Muscle of leg (tissue), 11 donors: ENCODE data around the gene MAGI1. TPM values are rescaled to one million over a fixed set of nuclear protein-coding genes. Genes with fewer than 3 reads are reported as not detected.

Experiments
- DNase-seq: peaks from one replicate; pipeline ENCODE4 v3.0.0; 2013
- H3K27ac ChIP-seq: one replicate; pipeline ENCODE4 v1.5.1; 2013; ENCODE audit warnings: mild to moderate bottlenecking, low read length, control low read depth
- H3K27me3 ChIP-seq: one replicate; pipeline ENCODE4 v1.6.1; 2013; ENCODE audit warnings: low read length; ENCODE audit not compliant: control insufficient read depth, insufficient read depth
- H3K36me3 ChIP-seq: one replicate; pipeline ENCODE4 v1.6.1; 2013; ENCODE audit warnings: low read length; ENCODE audit not compliant: control insufficient read depth, insufficient read depth
- H3K4me1 ChIP-seq: one replicate; pipeline ENCODE4 v1.6.1; 2013; ENCODE audit warnings: low read length; ENCODE audit not compliant: control insufficient read depth, insufficient read depth
- H3K4me3 ChIP-seq: one replicate; pipeline ENCODE4 v1.5.1; 2013; ENCODE audit warnings: low read length, control low read depth
- H3K9me3 ChIP-seq: replicated peaks from 2 replicates; pipeline ENCODE4 v1.6.1; 2013; ENCODE audit warnings: low read depth, low read length; ENCODE audit not compliant: control insufficient read depth
- WGBS: methylation state at CpG from one replicate; pipeline ENCODE4 v1.1.5; 2013; ENCODE audit warnings: missing lambda C conversion rate; ENCODE audit not compliant: insufficient coverage; 5-methylcytosine and 5-hydroxymethylcytosine counted together
- polyA plus RNA-seq, 8 donors: library from polyadenylated mRNA; unstranded; fragments of 120-200 nt; gene quantifications; one replicate each; pipeline versions ENCODE4 v1.2.1 to v1.2.3, GENCODE V29; 2013; ENCODE audit warnings: inconsistent platforms in 1 of 8, low replicate concordance in 1 of 8; ENCODE audit not compliant: insufficient read length in 8 of 8, insufficient read depth in 1 of 8
- total RNA-seq: library from RNA; stranded (reverse); fragments of 120-200 nt; gene quantifications from one replicate; pipeline ENCODE4 v1.2.4, GENCODE V29; 2013

The MAGI1 gene
- total and polyA plus RNA-seq, 9 donors, result 10.0 to 16.8 (median 12.0) TPM

DNA sequence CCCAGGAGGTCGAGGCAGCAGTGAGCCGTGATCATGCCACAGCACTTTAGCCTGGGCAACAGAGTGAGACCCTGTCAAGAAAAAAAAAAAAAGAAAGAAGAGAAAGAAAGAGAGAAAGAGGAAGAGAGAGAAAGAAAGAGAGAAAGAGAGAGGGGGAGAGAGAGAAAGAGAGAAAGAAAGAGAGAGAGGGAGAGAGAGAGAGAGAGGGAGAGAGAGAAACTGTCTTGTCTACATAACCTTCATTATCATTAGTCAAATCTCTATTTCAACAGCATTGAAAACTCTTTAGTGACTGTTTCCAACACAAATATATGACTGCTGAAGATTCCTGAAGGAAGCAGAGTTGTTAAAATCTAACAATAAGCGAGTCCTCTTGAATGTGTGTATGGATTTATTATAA is 304.3 kb downstream of the MAGI1 start:
- WGBS, result 61% methylated on average over 3 of the region's 3 CpGs

DNA sequence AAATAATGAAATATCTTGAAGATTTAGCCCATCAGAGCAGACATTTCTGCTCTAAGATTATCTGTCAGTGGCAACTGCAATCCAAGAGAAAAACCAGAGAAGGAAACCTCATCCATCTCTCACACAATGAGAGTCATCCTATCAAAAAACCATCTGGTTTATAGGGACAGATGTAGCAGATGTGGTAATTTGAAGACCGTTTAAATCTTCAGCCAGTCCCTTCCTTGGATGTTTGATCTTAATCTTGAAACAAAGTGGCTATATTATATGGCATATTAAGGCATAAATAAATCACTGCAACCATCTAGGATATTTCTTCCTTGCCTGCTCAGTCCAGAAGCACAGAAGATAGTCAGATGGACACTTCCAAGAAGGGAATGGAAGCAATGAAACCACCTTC is 305.3 kb downstream of the MAGI1 start:
- H3K4me3 ChIP-seq, result no peak overlapping the region
- no CpG with 5 or more reads among the region's 1 CpG for WGBS
- H3K36me3 ChIP-seq, result no peaks in the 10 kb centered on the region
- peaks cover 9% of the 10 kb centered on the region for H3K4me1 ChIP-seq
- no peaks in the 10 kb centered on the region for H3K9me3 ChIP-seq
- no peak for DNase-seq
- no peaks in the 10 kb centered on the region for H3K27me3 ChIP-seq
- H3K27ac ChIP-seq, result no peak overlapping the region

More for the DNA sequence above, 304.3 kb downstream of the MAGI1 start:
- H3K36me3 ChIP-seq, result no peaks in the 10 kb centered on the region
- no peak overlapping the region for H3K27ac ChIP-seq
- no peak for DNase-seq
- H3K27me3 ChIP-seq, result no peaks in the 10 kb centered on the region
- no peak overlapping the region for H3K4me3 ChIP-seq
- H3K9me3 ChIP-seq, result no peaks in the 10 kb centered on the region
- peaks cover 8% of the 10 kb centered on the region for H3K4me1 ChIP-seq

DNA sequence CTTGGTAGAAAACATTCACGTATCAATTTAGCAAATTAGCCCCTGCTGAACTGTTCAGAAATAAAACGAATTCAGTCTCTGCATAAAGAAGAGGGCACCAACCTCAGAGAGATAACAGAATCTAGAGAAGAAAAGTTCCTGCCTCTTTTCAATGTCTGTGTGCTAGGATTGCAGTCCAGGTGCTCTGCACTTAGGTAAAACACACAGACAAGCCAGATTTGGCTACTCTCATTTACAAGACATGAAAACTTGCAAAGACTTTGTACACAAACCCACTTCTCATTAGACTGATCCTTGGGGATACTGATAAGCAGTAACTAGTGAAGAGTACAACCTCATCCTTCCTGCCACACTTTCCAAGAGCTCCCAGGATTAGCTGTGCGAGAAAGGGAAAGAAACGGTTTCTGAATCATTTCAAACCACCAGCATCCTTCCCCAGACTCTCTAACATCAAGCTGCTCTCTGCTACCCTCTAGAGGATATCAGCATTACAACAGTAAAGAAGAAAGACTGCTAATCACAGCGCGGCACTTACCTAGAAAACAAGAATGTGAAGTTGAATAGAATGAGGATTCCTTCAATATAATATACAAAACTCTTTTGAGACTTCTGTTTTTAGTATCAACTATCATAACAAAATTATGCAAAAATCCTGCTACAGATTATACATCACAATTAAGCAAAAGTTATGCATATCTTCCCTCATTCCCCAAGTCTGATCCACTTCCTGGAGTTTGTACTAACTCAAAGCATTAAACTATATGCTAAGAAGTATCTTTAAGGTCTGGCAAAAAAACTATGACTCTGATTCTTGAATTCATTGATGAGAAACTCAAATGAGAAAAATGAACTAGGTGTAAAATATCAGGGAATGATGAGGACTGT is 306.4 kb downstream of the MAGI1 start:
- DNase-seq, result peak; percentile 85
- WGBS, result no CpG with 5 or more reads among the region's 6 CpGs
- Histone ChIP-seq H3K9me3 (no peaks in the 10 kb centered on the region), H3K36me3 (no peaks in the 10 kb centered on the region), H3K4me1 (peaks cover 13% of the 10 kb centered on the region), H3K27me3 (no peaks in the 10 kb centered on the region), H3K27ac (no peak overlapping the region), H3K4me3 (no peak overlapping the region)

DNA sequence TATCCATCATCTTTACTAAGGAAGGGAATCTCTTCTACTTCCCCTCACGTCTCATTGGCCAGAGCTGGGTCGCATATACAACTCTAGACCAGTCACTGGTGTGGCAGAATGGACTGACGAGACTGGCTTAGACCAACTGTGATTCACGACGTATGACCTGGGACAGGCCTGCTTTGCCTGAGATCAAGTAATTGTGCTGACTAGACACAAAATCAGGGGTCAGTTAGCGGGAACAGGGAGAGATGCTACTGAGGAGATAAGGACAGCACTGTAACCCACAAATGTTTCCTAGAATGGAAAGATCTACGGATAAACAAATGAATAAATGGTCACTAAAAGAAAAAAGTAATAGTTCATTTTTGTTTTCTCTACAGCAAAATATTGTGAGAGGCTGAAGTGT is 308.3 kb downstream of the MAGI1 start:
- no peak for DNase-seq
- WGBS, result 91% methylated on average over 5 of the region's 7 CpGs
- H3K9me3 ChIP-seq, result no peaks in the 10 kb centered on the region
- H3K27me3 ChIP-seq, result no peaks in the 10 kb centered on the region
- no peaks in the 10 kb centered on the region for H3K36me3 ChIP-seq
- peak overlapping the region; percentile 70 for H3K27ac ChIP-seq
- no peak overlapping the region for H3K4me3 ChIP-seq
- H3K4me1 ChIP-seq, result peaks cover 13% of the 10 kb centered on the region

DNA sequence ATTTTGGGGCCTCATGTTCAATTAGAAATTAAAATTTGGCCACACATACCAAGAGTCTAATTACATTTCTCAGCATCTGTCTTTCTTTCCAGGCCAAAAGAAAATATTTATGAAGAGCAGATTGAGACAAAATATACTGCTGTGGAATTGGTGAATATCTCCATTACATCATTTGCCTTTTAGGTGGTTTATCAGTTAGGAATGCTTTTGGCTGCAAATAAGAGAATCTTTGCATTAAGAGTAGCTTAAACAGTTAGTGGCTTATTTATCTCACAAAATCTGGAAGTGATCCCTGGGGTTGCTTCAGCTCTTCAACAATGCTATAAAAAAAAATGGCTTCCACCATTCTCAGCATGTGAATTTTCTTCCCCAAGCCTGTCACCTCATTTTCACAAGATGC is 308.7 kb downstream of the MAGI1 start:
- no peak for DNase-seq
- Histone ChIP-seq H3K9me3 (no peaks in the 10 kb centered on the region), H3K36me3 (no peaks in the 10 kb centered on the region), H3K4me3 (no peak overlapping the region), H3K27ac (peak overlapping the region; percentile 70), H3K27me3 (no peaks in the 10 kb centered on the region), H3K4me1 (peaks cover 13% of the 10 kb centered on the region)

DNA sequence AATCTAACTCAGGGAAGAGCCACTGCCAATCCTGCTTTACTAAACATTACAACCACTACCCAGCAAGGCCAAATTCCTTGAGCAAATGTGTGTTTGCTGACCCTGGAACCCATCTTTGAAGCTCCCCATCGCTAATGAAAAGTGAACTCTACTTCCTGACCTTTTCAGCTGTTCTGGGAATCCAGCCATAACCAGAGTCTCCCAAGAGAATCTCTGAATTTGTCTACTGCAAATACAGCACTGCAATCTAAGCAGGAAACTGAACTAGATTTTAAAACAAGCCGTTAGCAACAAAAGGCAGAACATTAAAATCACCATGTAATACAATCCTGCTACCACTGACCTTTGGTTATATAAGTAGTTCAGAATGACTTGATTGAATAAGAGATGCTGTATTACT is 309.2 kb downstream of the MAGI1 start:
- no peak overlapping the region for H3K4me3 ChIP-seq
- H3K4me1 ChIP-seq, result peaks cover 13% of the 10 kb centered on the region
- no peaks in the 10 kb centered on the region for H3K36me3 ChIP-seq
- peak; percentile 95 for DNase-seq
- no peaks in the 10 kb centered on the region for H3K27me3 ChIP-seq
- H3K9me3 ChIP-seq, result no peaks in the 10 kb centered on the region
- peak overlapping the region; percentile 70 for H3K27ac ChIP-seq
- WGBS, result 11% methylated on average over 1 of the region's 2 CpGs

DNA sequence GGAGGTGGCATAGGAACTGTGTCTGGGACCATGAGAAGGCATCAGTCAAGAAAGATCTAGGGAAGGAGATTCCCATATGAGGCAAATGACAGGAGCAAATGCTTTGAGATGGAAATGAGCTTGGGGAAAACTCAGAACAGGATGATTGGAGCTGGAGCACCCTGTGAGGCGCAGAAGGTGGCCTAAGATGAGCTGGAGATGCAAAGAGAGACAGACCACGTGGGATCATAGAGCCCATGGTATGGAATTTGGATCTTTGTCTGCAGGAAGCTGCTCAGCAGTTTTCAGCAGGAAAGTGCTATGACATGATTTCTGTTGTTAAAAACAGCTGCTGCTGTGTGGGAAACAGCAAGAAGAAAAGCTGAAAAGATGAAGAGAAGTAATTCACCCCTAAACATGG is 310.6 kb downstream of the MAGI1 start:
- H3K27me3 ChIP-seq, result no peaks in the 10 kb centered on the region
- WGBS, result 38% methylated on average over 2 of the region's 2 CpGs
- peak; percentile 34 for DNase-seq
- H3K4me3 ChIP-seq, result no peak overlapping the region
- H3K27ac ChIP-seq, result no peak overlapping the region
- H3K36me3 ChIP-seq, result no peaks in the 10 kb centered on the region
- H3K9me3 ChIP-seq, result no peaks in the 10 kb centered on the region
- peaks cover 13% of the 10 kb centered on the region for H3K4me1 ChIP-seq

DNA sequence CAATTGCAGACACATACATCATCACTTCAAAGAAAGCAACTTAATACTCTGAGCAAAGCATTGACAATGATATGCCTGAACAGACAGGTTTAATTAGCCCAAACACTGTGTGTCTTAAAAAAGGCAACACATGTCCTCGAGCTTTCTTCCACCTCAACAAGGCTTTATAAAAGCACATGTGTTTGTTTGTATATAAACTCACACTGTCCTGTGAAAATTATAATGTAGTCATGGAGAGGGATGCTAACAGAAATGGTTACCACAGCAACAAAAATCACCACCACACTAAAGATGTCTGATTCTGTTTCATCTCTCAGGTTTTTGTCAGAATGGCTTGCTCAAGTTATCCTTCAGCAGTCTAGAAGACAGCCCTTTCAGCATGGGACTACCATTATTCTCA is 314.7 kb downstream of the MAGI1 start:
- no peaks in the 10 kb centered on the region for H3K9me3 ChIP-seq
- no peaks in the 10 kb centered on the region for H3K27me3 ChIP-seq
- no peaks in the 10 kb centered on the region for H3K36me3 ChIP-seq
- no peak overlapping the region for H3K27ac ChIP-seq
- no peak for DNase-seq
- H3K4me1 ChIP-seq, result peaks cover 4% of the 10 kb centered on the region
- no peak overlapping the region for H3K4me3 ChIP-seq
- no CpG with 5 or more reads among the region's 1 CpG for WGBS

DNA sequence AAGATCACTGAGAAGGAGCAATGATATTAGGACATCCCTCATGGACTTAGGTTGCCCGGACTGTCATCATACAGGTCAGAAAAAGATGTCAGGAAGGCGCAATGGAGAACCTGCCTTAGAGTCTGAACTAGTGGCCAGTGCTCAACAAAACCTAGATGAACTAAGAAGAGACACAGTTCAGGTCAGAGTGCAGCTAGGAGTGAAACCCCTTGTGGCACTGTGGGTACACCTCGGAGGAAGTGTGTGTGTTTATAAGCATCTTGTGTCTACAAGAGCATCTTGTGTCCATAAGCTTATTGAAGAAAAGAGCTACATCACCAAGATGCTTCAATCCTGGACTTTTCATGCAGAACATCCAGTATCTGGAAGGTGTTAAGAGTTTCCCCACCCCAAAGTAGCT is 315.7 kb downstream of the MAGI1 start:
- no peaks in the 10 kb centered on the region for H3K36me3 ChIP-seq
- H3K27ac ChIP-seq, result no peak overlapping the region
- peaks cover 1% of the 10 kb centered on the region for H3K4me1 ChIP-seq
- 89% methylated on average over 2 of the region's 3 CpGs for WGBS
- H3K9me3 ChIP-seq, result no peaks in the 10 kb centered on the region
- no peaks in the 10 kb centered on the region for H3K27me3 ChIP-seq
- no peak for DNase-seq
- H3K4me3 ChIP-seq, result no peak overlapping the region

DNA sequence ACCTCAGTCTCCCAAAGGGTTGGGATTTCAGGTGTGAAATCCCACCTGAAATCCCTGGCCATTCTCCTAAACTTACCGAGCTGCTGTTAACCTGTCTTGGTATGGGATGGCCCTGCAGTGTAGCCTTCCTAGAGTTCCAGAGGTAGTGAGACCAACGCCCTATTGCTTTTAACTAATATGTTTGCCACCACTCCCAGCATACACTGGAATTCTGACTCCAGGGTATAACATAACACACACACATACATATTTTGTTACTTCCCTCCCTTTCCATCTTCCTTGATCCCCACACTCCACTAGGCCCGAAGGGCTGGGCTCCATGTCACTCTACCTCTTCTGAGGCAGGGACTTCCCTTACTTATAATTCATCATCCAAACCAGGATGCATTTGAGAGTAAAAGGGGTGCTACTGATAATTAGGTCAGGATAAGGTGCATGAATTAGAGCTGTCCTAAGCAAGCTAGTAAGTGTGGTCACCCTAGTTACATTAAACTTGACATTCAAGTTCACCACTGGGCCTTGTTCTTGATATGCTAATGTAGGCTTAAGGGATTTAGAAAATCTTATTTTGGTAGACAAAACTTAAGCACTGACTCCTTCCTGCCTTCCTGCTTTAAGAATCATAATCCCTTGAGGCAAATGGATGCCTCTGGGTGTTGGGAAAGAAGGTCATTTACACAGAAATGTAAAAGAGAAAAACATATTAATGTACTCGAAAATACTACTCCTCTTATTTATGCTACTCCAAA is 317.6 kb downstream of the MAGI1 start:
- Histone ChIP-seq H3K4me3 (no peak overlapping the region), H3K27me3 (no peaks in the 10 kb centered on the region), H3K27ac (no peak overlapping the region), H3K4me1 (peaks cover 2% of the 10 kb centered on the region), H3K36me3 (no peaks in the 10 kb centered on the region), H3K9me3 (no peaks in the 10 kb centered on the region)
- DNase-seq, result no peak
- 88% methylated on average over 2 of the region's 4 CpGs for WGBS
